ENCODE measurements around the gene BRINP2. TPM values are rescaled to one million over a fixed set of nuclear protein-coding genes. Genes with fewer than 3 reads are reported as not detected.

BRINP2 gene
- total RNA-seq, 2 experiments from 2014 or later = not detected

DNA sequence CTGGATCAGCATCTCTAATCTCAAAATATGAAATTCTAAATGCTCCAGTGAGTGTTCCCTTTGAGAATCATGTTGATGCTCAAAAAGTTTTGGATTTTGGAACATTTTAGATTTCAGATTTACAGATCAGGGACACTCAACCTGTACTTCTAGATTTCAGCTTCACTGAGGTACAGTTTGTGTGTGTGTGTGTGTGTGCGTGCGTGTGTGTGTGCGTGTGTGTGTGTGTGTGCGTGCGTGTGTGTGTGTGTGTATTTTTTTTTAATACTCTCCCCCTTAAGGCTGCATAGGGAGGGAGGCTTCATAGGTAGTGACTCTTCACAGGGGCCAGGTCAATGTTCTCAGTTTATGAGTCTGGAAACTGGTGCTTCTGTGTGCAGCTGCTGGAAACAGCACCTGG is 77.5 kb downstream of the BRINP2 start:
- H3K4me3 Mint-ChIP-seq = no peak overlapping the region
- no peaks in the 10 kb centered on the region for H3K9me3 Mint-ChIP-seq (ENCODE audit: low read depth)
- H3K4me1 Mint-ChIP-seq = no peaks in the 10 kb centered on the region
- H3K36me3 Mint-ChIP-seq = no peaks in the 10 kb centered on the region
- CTCF ChIA-PET = no interaction called here
- no peaks in the 10 kb centered on the region for H3K27me3 Mint-ChIP-seq
- DNase-seq (no peak), ATAC-seq (no peak)
- no peak overlapping the region for H3K27ac Mint-ChIP-seq

DNA sequence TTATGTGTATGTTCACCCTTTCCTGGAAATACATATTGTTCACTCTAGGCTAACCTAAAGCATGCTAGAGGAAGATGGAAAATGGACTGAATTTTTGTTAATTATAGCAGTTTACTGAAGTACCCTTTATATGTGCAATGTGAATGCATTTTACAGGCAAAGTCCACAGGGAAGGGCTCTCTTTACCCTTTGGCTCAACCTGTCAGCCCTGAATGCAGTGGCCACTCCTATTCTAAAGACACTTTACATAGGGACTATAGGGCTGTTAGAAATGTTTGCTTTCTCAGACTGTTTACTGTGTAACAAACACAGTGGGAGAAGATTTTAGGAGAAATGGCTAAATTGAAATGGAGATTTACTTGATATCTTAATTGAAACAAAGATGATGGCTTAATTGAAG is 78.5 kb downstream of the BRINP2 start:
- no peak for DNase-seq
- no peaks in the 10 kb centered on the region for H3K9me3 Mint-ChIP-seq (ENCODE audit: low read depth)
- no peaks in the 10 kb centered on the region for H3K27me3 Mint-ChIP-seq
- no peaks in the 10 kb centered on the region for H3K4me1 Mint-ChIP-seq
- H3K4me3 Mint-ChIP-seq = no peak overlapping the region
- ATAC-seq = no peak
- CTCF ChIA-PET = no interaction called here
- no peak overlapping the region for H3K27ac Mint-ChIP-seq
- H3K36me3 Mint-ChIP-seq = no peaks in the 10 kb centered on the region

DNA sequence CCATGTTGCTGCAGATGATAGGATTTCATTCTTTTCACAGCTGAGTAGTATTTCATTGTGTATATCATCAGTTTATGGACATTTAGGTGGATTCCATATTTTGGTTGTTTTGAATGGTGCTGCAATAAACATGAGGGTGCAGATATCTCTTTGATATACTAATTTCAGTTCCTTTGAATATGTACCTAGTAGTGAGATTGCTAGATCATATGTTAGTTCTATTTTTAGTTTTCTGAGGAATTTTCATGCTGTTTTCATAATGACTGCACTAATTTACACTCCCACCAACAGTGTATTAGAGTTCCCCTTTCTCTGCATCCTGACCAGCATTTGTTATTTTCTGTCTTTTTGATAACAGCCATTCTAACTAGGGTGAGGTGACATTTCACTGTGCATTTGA is 82.1 kb downstream of the BRINP2 start:
- no peak overlapping the region for H3K27ac Mint-ChIP-seq
- ATAC-seq (no peak), DNase-seq (no peak)
- H3K27me3 Mint-ChIP-seq = no peaks in the 10 kb centered on the region
- CTCF ChIA-PET = no interaction called here
- H3K4me1 Mint-ChIP-seq = peaks cover 1% of the 10 kb centered on the region
- no peak overlapping the region for H3K4me3 Mint-ChIP-seq
- no peaks in the 10 kb centered on the region for H3K9me3 Mint-ChIP-seq (ENCODE audit: low read depth)
- H3K36me3 Mint-ChIP-seq = no peaks in the 10 kb centered on the region

DNA sequence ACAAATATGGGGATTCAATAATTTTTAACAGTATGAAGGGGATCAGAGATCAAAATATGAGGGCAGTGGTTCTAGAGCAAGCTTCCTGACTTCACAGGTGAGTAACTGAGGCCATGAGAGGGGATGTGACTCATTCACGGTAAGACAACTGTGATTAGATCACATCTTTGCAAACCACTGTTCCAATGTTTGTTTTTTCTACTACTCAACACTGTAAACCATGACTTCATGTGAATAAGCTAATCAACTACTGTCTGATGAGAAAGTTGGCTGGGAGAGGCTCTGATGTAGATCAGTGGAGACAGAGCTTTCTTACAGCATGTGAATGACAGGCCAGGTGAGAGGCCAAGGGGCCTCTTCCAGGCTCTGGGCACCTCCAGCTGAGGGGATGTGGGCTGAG is 84.7 kb downstream of the BRINP2 start:
- no peak for ATAC-seq
- Mint-ChIP-seq H3K27me3 (no peaks in the 10 kb centered on the region), H3K4me1 (peaks cover 1% of the 10 kb centered on the region), H3K36me3 (no peaks in the 10 kb centered on the region), H3K27ac (no peak overlapping the region), H3K9me3 (ENCODE audit: low read depth) (no peaks in the 10 kb centered on the region), H3K4me3 (no peak overlapping the region)
- CTCF ChIA-PET = no interaction called here
- no peak for DNase-seq

DNA sequence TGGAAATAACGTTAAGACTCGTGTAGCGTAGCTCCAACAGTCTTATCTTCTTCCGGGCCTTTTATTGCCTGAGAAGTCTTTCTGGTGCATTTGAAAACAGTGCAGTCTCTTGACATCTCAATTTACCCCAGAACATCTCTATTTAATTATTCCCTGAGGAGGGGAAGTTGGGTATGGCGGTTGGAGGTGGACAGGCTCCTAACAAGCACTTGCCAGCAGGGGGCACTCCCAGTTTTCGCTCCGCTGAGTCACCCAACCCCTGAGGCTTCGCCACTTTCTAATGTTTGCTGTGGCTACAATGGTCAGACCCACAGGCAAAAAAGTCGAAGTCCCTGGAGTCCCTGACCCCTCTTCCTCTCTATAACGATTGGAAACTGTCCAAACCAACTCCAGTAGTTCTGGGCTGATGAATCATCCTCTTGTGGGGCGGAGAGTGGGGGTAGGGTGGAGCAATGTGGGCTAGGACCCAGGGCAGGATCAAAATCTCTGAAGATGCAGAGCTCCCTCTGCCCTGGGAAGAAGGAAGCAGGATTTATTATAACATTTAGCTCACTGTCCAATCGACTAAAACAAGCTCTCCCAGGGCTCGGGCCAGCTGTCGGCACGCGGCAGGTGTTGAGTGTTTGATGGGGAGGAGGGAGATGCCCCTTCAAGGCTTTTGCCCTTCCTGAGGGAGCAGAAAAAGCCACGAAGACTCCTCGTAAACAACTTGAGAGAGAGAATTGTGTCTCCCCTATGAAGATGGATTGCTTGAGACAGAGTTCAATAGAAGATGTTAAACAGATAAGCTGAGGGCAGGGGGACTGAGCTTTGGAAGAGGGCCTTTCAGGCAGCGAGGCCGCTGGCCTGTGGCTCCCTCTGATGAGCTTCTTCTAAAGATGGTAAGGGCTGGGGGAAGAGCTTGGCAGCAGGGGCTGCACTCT is 85.7 kb downstream of the BRINP2 start:
- CTCF ChIA-PET = no interaction called here
- H3K27me3 Mint-ChIP-seq = no peaks in the 10 kb centered on the region

DNA sequence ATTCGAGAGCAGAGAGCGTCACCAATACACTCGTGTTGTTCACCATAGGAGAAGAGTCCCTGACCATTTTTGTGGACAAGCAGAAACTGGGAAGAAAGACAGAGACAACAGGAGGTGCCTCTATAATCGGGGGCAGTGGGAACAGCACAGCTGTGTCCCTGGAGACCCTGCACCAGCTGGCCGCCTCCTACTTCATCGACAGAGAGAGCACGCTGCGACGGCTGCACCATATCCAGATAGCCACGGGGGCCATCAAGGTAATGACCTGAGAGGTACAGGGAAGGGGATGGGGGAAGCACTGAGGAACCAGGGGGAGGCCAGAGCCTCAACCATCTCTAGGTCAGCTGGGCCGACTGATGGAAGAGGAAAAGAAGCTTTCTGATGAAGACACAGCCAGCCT is 86.4 kb downstream of the BRINP2 start:
- Mint-ChIP-seq H3K9me3 (ENCODE audit: low read depth) (no peaks in the 10 kb centered on the region), H3K4me1 (peaks cover 1% of the 10 kb centered on the region), H3K4me3 (no peak overlapping the region), H3K27me3 (no peaks in the 10 kb centered on the region), H3K27ac (no peak overlapping the region), H3K36me3 (no peaks in the 10 kb centered on the region)
- CTCF ChIA-PET = no interaction called here
- no peak for DNase-seq
- ATAC-seq = no peak

More for the DNA sequence above, 85.7 kb downstream of the BRINP2 start:
- Mint-ChIP-seq H3K36me3 (no peaks in the 10 kb centered on the region), H3K4me1 (peaks cover 1% of the 10 kb centered on the region), H3K9me3 (ENCODE audit: low read depth) (no peaks in the 10 kb centered on the region), H3K4me3 (no peak overlapping the region), H3K27ac (no peak overlapping the region)
- DNase-seq = no peak
- ATAC-seq = no peak

DNA sequence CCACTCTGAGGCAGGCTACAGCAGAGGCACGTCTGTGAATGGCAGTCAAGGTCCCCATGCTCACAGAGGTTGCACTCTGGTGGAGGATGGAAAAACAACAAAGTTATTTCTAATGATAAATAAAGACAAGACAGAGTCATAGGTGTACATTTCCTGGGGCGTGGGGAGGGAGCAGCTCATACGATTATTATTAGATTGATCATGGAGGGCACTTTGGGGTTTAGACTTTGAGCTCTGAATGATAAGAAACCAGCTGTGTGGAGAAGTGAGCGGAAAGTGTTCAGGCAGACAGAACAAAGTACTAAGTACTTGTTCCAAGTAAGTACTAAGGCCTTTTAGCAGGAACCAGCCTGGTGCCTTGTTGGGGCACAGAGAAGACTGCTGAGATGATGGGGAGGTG is 86.8 kb downstream of the BRINP2 start:
- CTCF ChIA-PET = no interaction called here
- Mint-ChIP-seq H3K4me3 (no peak overlapping the region), H3K4me1 (peaks cover 1% of the 10 kb centered on the region), H3K36me3 (no peaks in the 10 kb centered on the region), H3K27me3 (no peaks in the 10 kb centered on the region), H3K9me3 (ENCODE audit: low read depth) (no peaks in the 10 kb centered on the region), H3K27ac (no peak overlapping the region)
- ATAC-seq (no peak), DNase-seq (no peak)

DNA sequence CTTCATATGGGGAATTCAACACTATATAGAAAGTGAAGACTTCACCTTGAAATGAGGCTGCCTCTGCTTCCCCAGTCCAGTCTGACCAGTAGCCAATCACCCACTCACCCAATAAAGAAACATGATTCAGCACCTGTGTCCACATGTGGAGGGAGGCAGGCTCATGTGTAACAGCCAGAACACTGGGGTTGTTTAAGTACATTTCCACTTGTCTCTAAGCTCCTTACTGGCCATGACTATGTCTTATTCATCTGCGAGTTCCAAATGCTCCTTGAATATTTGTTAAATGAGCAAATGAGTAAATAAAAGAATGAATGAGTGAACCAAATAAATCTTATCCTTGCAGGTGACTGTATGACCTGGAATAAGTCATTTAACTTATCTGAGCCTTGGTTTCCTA is 100.1 kb downstream of the BRINP2 start:
- H3K36me3 Mint-ChIP-seq = peaks cover 1% of the 10 kb centered on the region
- no peaks in the 10 kb centered on the region for H3K4me1 Mint-ChIP-seq
- no peak for ATAC-seq
- CTCF ChIA-PET = no interaction called here
- peaks cover 4% of the 10 kb centered on the region for H3K9me3 Mint-ChIP-seq (ENCODE audit: low read depth)
- no peak overlapping the region for H3K27ac Mint-ChIP-seq
- no peaks in the 10 kb centered on the region for H3K27me3 Mint-ChIP-seq
- DNase-seq = no peak
- H3K4me3 Mint-ChIP-seq = no peak overlapping the region

DNA sequence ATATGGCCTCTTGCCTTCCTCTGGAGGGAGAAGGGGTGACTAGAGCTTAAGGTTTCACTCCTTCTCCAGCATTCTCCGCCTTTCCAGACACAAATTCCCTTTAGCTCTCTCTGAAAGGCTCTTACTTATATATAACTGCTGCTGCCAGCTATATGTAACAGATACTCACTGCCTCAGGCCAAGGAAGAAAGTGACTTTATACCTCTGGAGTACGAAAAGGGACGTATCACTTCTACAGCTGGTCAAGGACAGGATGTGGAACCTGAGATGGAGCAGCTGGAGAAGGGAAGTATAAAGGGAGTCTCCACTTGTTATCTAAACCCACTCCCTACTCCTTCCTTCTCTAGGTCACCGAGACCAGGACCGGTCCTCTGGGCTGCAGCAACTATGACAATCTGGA is 102.4 kb downstream of the BRINP2 start:
- no peaks in the 10 kb centered on the region for H3K27me3 Mint-ChIP-seq
- DNase-seq (no peak), ATAC-seq (no peak)
- CTCF ChIA-PET = no interaction called here
- no peaks in the 10 kb centered on the region for H3K4me1 Mint-ChIP-seq
- H3K36me3 Mint-ChIP-seq = no peaks in the 10 kb centered on the region
- H3K4me3 Mint-ChIP-seq = no peak overlapping the region
- H3K9me3 Mint-ChIP-seq (ENCODE audit: low read depth) = peaks cover 4% of the 10 kb centered on the region
- no peak overlapping the region for H3K27ac Mint-ChIP-seq

DNA sequence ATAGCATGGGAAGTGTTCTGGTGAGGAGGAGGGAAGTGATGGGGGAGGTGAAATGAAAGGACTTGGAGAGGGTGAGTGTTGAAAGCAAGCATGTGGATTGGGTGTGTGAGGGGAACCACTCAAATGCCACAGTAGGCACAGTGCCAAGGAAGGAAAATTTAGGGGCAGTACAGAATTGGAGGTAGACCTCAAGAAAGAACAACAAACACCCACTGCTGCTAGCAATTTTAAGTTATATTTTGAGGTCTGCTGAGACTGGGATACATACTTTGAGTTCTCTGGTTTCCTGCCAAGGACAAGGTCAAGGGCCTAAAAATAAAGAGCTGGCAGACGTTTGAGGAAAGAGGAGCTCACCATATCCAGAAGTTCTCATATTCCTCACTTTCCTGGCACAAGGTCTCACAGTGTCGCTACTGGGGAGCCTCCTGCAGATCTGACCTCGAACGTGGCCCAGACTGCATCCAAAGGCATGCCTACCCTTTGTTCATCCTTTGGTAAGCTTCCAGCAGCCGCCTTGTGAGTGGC is 104.0 kb downstream of the BRINP2 start:
- Mint-ChIP-seq H3K27ac (no peak overlapping the region), H3K36me3 (no peaks in the 10 kb centered on the region), H3K4me1 (no peaks in the 10 kb centered on the region), H3K9me3 (ENCODE audit: low read depth) (peaks cover 4% of the 10 kb centered on the region), H3K27me3 (no peaks in the 10 kb centered on the region), H3K4me3 (no peak overlapping the region)
- CTCF ChIA-PET = no interaction called here
- ATAC-seq (no peak), DNase-seq (no peak)

DNA sequence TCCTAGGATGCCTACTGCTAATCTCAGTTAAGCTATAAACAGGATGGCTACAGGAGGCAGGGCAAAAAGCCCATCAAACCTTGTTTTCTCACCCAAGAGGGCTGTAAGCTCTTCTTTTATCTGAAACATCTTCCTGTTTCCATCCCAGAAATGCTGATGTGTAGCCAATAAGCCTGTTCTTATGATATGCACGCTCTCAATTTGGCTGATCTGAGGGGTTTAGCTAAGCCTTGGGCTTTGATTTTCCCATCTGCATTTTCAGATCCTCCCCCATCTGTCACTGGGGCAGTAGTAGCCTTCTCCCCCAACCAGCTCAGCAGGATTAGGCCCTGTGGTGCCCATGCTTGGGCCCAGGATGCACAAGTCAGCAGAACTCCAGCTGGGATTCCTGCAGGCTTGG is 105.0 kb downstream of the BRINP2 start:
- Mint-ChIP-seq H3K27ac (no peak overlapping the region), H3K36me3 (no peaks in the 10 kb centered on the region), H3K9me3 (ENCODE audit: low read depth) (peaks cover 4% of the 10 kb centered on the region), H3K4me1 (no peaks in the 10 kb centered on the region), H3K27me3 (no peaks in the 10 kb centered on the region), H3K4me3 (no peak overlapping the region)
- CTCF ChIA-PET = no interaction called here
- ATAC-seq (no peak), DNase-seq (no peak)

DNA sequence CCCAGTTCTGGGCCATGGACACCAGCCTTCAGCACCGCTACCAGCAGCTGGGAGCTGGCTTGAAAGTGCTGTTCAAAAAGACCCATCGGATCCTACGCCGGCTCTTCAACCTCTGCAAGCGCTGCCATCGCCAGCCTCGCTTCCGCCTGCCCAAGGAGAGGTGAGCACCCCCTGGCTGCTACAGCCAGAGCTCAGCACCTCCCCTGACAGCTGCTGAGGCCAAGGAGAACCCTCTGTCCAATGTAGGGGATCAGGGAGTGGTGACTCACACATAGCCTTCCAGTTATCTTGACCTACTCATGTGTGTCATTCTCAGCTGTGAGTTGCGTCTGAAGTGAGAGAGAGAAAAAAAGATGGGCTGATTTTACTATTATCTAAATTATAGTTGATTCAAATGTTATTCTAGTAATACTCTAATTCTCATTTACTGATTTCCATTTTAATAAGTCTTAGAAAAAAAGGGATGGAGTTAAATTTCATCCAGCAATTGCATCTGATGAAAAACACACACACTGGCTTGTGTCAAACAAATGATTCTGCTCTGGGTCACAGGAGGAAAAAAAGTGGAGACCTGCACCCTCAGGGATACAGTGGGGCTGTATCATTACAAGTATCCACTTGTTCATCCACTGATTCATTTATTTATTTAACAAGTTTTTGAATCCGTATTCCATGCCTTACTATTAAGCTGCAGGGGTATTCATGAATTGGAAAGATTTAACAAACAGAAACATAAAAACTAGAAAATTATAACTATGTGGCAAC is 108.0 kb downstream of the BRINP2 start:
- H3K27me3 Mint-ChIP-seq = no peaks in the 10 kb centered on the region
- ATAC-seq = no peak

DNA sequence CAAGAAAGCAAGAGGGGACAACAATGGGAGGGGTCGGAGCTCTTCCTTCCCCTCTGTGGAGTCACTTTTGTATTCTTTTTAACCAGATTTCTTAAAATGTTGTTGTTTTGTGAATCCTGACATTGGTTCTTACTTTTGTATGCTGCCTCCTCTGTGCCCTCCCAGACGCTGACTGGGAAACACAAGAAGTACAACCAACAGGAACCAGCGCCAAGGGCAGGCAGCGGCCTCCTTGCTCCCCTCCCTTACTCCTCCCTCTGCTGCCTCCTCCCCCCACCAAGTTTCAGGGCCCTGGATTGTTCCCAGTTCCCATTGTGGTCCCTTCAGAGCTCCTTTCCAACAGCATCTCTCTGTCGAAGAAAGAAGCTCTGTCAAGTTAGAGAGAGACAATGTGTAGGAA is 111.1 kb downstream of the BRINP2 start:
- Mint-ChIP-seq H3K27ac (no peak overlapping the region), H3K27me3 (no peaks in the 10 kb centered on the region), H3K9me3 (ENCODE audit: low read depth) (no peaks in the 10 kb centered on the region), H3K4me1 (no peaks in the 10 kb centered on the region), H3K36me3 (no peaks in the 10 kb centered on the region), H3K4me3 (no peak overlapping the region)
- DNase-seq (no peak), ATAC-seq (no peak)
- CTCF ChIA-PET = no interaction called here

More for the DNA sequence above, 108.0 kb downstream of the BRINP2 start:
- no peak overlapping the region for H3K4me3 Mint-ChIP-seq
- CTCF ChIA-PET = no interaction called here
- no peaks in the 10 kb centered on the region for H3K9me3 Mint-ChIP-seq (ENCODE audit: low read depth)
- H3K36me3 Mint-ChIP-seq = no peaks in the 10 kb centered on the region
- no peak for DNase-seq
- no peak overlapping the region for H3K27ac Mint-ChIP-seq
- no peaks in the 10 kb centered on the region for H3K4me1 Mint-ChIP-seq

DNA sequence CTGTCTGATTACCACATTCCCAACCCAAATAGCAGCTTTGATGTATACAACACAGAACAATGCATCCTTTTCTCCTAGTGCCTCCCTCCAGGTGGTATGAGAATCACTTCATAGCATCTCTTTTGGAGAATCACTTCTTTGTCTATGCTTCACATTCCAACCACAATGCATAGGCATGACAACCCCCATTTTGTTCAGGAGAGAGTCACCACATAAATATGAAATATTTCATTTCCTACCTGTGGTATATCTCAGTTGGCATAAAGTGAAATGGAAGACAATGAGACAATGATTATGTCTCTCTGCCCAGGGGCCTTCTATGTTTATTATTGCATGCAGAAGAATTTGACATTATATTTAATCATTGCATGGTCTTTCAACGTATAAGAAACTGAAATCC is 112.2 kb downstream of the BRINP2 start:
- CTCF ChIA-PET = no interaction called here
- no peak for ATAC-seq

More for the DNA sequence above, 112.2 kb downstream of the BRINP2 start:
- Mint-ChIP-seq H3K27me3 (no peaks in the 10 kb centered on the region), H3K9me3 (ENCODE audit: low read depth) (peaks cover 3% of the 10 kb centered on the region), H3K4me3 (no peak overlapping the region), H3K4me1 (no peaks in the 10 kb centered on the region), H3K27ac (no peak overlapping the region), H3K36me3 (no peaks in the 10 kb centered on the region)
- no peak for DNase-seq
